ENCODE data around the gene LRRC3C. TPM values are rescaled to one million over a fixed set of nuclear protein-coding genes. Genes with fewer than 3 reads are reported as not detected.
A peak's percentile ranks its signal among the peaks of the same experiment; 100 is the strongest.

LRRC3C gene
- total RNA-seq, 1 donor from 2014 or later, result not detected

DNA sequence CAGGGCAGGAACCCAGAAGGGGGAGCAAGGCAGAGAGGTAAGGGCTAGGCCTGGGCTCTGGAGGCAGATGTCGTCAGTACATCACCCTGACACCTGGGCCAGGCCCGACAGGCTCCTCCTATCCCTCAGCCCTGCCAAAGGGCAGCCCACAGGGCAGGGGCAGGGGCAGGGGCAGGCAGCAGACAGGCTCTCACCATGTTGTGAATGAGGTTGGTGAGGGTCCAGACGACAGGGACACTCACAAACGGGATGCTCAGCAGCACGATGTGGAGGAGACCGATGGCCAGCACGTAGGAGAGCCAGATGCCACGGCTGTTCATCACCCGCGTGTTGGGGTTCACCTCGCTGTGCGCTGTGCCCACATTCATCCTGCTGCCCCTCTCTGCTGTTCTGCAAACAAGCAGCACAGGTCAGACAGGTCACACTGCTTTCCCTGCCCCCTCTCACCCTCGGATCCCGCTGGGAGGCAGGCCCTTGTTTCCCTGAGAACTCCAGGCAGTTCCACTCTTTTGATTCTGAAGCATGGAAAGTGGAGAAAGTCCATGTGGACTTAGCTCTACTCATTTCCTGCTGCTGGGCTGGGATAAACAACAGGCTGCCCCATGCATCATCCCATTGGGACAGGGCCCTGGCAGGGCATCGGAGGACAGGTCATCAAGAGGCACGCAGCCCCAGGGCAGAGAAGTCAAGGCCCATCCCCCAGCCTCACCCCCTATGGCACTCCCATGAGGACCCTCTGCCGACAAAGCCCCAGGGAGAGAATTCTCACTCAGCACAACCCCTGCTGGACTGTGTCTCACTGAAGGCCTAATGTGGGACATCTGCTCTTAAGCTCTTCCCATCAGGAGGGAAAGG lies 3.5 kb upstream of the LRRC3C start:
- TF ChIP-seq CTCF (IDR thresholded peaks at IDR 0.05; ENCODE audit: partially characterized antibody, unreplicated experiment), result no peak
- peaks cover 38% of the 10 kb centered on the region for H3K4me1 Mint-ChIP-seq (ENCODE audit: low read depth, unreplicated experiment)
- peak overlapping the region; percentile 89 for H3K4me3 Mint-ChIP-seq (ENCODE audit: unreplicated experiment)
- DNase-seq, result peak; percentile 31
- peaks cover 6% of the 10 kb centered on the region for H3K27me3 Mint-ChIP-seq (ENCODE audit: unreplicated experiment)
- H3K36me3 Mint-ChIP-seq (ENCODE audit: unreplicated experiment), result no peaks in the 10 kb centered on the region
- peak overlapping the region; percentile 70 for H3K27ac Mint-ChIP-seq (ENCODE audit: unreplicated experiment)
- peaks cover 6% of the 10 kb centered on the region for H3K9me3 Mint-ChIP-seq (ENCODE audit: unreplicated experiment)

DNA sequence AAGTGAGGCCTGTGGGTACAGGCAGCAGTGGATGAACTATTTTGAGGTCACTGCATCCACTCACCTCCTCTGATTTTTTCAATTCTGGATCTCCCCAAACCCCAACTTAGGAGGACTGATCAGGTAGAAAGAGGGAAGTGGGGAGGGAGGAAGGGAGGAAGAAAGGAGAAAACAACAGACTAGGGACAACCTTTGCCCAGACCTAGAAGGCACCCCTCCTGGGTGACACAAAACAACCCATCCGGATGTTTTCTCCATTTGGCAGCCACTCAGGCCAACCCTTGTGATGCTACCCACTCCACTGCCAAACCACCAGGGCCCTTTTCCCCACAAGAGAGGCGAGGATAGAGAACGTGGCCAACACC lies 2.9 kb upstream of the LRRC3C start:
- Mint-ChIP-seq H3K4me3 (ENCODE audit: unreplicated experiment) (peak overlapping the region; percentile 89), H3K27ac (ENCODE audit: unreplicated experiment) (peak overlapping the region; percentile 89), H3K4me1 (ENCODE audit: low read depth, unreplicated experiment) (peaks cover 38% of the 10 kb centered on the region), H3K36me3 (ENCODE audit: unreplicated experiment) (no peaks in the 10 kb centered on the region), H3K9me3 (ENCODE audit: unreplicated experiment) (peaks cover 6% of the 10 kb centered on the region), H3K27me3 (ENCODE audit: unreplicated experiment) (peaks cover 6% of the 10 kb centered on the region)
- no peak for DNase-seq
- no peak for TF ChIP-seq CTCF (IDR thresholded peaks at IDR 0.05; ENCODE audit: partially characterized antibody, unreplicated experiment)

DNA sequence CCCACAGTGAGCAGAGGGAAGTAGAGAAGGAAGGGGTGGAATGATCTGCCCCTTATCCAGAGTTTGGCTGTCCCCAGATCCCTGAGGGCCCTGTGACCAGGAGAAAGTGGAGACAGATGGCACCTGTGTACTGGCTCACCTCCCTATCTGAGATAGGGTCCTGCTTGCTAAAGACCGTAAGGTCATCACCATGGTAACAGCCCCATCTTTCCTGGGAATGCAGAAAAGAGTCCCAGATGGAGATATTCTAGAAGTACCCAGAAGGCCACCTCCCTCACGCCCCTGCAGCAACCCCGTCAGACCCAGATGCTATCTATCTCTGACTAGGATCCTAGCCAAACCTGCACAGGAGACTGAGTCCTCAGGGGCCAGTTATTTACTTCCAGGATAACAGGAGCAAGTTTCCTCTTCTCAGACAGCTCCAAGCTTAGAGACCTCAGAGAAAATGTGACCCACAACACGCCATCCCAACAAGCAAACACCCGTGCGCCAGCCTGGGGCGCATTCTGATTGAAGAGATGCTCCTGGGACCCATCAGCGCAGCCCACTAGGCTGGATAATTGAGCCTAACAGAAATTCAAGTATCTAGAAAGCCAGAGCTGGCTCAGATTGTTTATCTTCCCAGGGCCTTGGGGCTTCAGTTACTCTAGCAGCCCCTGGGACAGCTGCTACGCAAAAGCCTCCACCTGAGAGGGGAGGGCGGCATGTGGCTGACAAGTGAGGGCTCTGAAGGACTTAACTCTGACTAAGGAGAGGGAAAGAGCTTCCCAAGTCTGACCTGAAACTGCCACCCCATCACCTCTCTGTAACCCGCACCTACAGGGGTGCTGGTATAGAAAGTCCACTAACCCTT lies 2.0 kb upstream of the LRRC3C start:
- peaks cover 35% of the 10 kb centered on the region for H3K4me1 Mint-ChIP-seq (ENCODE audit: low read depth, unreplicated experiment)
- peak; percentile 48 for DNase-seq
- peak overlapping the region; percentile 89 for H3K4me3 Mint-ChIP-seq (ENCODE audit: unreplicated experiment)
- no peak for TF ChIP-seq CTCF (IDR thresholded peaks at IDR 0.05; ENCODE audit: partially characterized antibody, unreplicated experiment)
- peaks cover 6% of the 10 kb centered on the region for H3K9me3 Mint-ChIP-seq (ENCODE audit: unreplicated experiment)
- H3K27me3 Mint-ChIP-seq (ENCODE audit: unreplicated experiment), result peaks cover 6% of the 10 kb centered on the region
- H3K27ac Mint-ChIP-seq (ENCODE audit: unreplicated experiment), result peak overlapping the region; percentile 89
- H3K36me3 Mint-ChIP-seq (ENCODE audit: unreplicated experiment), result no peaks in the 10 kb centered on the region

DNA sequence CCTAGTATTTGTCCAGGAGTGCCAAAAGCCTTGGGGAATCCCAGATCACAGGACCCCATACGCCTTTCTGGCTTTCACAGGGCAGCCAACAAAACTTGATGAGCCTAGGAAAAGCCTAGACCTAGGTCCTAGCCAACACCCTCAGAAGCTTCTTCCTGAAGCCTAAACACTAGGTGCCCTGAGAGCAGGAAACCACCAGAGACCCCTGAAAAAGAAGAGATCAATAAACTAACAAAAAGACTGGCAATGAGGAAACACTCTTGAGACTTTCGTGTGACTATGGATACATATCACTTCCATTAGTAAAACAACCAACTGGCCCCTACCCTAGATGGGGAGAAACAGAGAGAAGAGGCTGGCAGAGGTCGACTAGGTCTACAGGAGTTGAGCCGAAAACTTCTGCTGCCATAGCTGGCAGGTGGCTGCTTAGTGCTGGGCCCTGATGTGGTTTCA lies 1.4 kb upstream of the LRRC3C start:
- Mint-ChIP-seq H3K9me3 (ENCODE audit: unreplicated experiment) (peaks cover 6% of the 10 kb centered on the region), H3K4me1 (ENCODE audit: low read depth, unreplicated experiment) (peaks cover 35% of the 10 kb centered on the region), H3K36me3 (ENCODE audit: unreplicated experiment) (no peaks in the 10 kb centered on the region), H3K27ac (ENCODE audit: unreplicated experiment) (peak overlapping the region; percentile 69), H3K4me3 (ENCODE audit: unreplicated experiment) (peak overlapping the region; percentile 89), H3K27me3 (ENCODE audit: unreplicated experiment) (peaks cover 6% of the 10 kb centered on the region)
- no peak for DNase-seq
- no peak for TF ChIP-seq CTCF (IDR thresholded peaks at IDR 0.05; ENCODE audit: partially characterized antibody, unreplicated experiment)
